Tongue (tissue), 2 donors: ENCODE results near the gene SMTNL2. TPM values are rescaled to one million over a fixed set of nuclear protein-coding genes. Genes with fewer than 3 reads are reported as not detected.
"Not testable (repeated sequence)": the region's sequence is repeated elsewhere in the genome, so short reads cannot be mapped to it uniquely, and the experiment has no call there.

ENCODE experiments used
- DNase-seq: peaks from one replicate; pipeline ENCODE4 v3.0.0-alpha.2; 2015
- total RNA-seq: library from RNA; depleted of rRNA; stranded (reverse); fragments of >200 nt; gene quantifications from one replicate; pipeline ENCODE4 v1.2.3, GENCODE V29; 2014

The SMTNL2 gene
- total RNA-seq, 1 donor from 2014 or later: 174 TPM

DNA sequence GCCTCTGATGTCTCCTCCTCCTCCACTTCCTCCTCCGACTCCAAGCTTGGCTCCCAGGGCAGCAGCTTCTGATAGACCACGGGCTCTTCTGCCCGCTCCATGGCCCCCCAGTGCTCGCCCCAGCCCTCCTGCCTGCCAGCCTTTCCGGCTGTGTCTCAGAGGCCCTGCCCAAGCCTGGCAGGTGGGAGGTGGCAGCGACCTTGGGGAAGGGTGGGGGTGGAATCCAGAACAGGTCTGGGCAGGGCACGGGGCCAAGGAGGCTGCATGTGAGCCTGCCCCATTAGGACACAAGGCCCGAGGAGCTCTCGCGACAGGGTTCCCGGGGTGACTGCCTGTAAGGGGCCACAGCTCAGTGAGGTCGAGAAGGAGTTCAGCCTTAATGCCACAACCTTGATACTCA, 23.9 kb upstream of the SMTNL2 start, which contains the start of gene GGT6:
Gene GGT6, minus strand, starts transcription at position 157 of the 400 bp plus-strand sequence. Its CDS starts 56 bp downstream, at position 101.
- no peak for DNase-seq

DNA sequence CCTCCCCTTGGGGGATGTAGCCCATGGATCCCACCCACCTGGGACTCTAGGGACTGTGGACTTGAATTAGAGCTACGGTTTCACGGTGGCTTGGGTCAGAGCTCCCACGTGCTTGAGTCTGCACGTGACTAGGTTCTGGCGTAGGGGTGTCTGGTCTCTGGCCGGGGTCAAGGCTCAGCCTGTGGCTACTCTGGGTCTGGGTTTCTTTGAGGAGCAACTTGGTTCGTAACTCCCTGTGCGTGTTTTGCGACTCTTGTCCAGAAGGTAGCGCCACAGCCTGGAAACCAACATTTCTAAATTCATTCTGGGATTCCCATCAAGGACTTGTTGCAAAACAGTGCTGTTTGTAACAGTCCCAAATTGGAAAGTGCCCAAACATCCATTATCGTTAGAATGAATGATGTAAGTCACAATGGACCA, 23.5 kb upstream of the SMTNL2 start:
- peak; percentile 57 for DNase-seq

DNA sequence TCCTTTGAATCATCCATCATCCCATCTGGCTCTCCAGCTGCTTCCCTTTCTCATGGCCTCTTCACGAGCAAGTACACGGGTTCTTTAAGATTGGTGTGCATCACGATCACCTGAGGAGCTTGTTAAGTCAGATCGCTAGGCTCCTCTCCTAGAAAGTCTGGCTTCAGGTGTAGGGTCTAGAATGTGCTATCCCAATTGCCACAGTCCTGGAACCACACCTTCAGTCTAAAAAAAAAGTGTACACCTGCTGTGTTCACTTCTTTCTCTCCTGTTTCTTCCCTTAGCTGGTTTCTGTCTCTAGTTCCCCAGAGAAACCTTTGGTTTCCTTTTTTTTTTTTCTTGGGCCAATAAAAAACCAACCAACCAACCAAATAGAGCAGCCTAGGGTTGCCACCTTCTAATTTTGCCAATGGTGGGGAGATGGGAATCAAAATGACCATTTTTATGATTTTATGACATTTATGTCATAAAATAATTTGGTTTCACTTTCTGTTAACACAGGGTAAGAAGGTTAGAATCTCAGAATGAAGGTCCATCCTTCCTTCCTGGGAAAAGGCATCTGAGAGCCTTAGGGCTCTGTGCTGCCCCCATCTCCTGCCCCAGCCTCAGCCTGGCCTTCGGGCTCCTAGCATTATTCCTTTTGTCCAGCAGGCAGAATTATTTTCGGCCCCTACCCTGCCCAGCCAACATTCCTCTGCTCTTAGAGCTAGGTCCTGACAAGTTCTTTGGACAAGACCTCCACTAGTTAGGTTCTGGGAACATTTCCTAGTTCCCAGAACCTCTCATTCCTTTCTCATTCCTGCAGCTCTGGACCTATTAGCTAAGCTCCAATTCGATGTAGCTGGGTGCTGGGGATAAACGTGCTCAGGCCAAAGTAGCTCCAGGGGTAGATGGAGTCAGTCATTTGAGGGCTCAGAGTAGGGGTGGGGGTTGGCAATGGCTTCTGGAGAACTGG, 22.0 kb upstream of the SMTNL2 start:
- no peak for DNase-seq

DNA sequence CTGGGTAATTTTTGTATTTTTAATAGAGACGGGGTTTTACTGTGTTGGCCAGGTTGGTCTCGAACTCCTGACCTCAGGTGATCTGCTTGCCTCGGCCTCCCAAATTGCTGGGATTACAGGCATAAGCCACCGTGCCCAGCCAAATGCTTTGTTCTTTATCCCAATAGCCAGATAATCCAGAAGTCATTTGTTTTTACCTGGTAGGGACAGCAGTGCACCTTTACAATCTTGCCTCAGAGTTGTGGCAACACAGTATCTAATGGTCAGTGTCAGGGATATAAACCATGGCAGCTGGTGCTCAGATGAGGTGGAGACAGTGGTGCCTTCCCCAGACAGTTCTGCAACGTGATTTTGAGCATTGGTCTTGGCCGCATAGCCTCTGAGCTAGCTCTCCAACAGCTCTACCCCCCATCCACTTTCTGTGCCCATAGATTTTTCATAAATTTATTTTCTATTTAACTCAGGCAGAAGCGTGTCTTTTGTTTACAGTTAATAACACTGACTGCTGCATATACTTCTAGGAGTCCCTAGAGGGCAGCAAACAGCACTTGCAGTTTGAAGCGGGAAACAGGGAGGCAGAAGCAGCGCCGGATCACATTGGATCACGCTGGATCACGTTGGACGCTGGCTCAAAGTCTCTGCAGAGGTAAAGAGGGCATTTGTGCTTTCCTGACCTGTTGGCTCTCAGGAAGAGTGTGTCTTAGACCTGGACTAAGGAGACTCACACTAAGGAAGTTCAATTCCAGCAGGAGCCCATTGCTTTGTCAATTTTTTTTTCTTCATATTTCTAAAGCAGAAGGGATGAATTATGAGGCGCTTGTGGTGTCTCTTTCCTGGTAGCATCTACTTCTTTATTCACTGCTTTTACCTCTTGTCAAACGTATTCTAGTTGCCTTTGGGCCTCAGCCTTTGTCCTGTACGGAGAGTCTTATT, 18.9 kb upstream of the SMTNL2 start:
- DNase-seq: peak; percentile 87

DNA sequence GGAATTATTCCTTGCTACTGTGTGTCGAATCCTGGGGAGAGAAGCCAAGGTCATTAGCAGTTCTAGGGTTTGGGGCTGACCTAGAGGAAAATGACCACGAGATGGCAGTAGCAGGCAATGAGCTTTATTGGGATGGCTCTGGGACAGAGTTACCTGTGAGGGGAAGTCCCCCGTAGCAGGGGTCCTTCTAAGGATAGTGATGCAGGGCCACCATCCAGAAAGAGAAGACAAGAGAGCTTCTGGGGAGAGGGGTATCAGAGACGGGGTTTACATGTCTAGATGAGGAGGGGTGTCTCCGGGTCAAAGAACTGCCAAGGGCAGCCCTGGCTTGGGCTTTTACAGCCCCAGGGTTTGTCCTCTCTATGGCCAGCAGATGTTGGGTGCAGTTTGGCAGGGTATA, 17.5 kb upstream of the SMTNL2 start:
- peak; percentile 88 for DNase-seq

DNA sequence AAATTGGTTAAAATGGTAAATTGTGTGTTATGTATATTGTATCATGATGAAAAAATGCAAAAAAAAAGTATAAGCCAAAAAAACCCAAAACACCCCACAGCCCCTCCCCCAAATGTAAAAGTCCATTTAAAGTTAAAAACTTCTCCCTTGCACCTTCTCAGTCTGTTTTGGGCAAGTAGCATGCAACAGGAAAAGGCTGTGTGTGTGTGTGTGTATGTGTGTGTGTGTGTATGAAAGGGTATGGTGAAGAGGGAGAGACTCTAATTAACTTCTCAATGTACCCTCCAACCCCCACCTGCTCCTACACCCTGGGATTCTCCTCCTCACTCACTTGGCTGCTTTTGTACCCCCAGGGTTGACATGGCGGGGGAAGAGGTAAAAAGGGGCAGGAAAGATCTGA, 14.7 kb upstream of the SMTNL2 start:
- no peak for DNase-seq

DNA sequence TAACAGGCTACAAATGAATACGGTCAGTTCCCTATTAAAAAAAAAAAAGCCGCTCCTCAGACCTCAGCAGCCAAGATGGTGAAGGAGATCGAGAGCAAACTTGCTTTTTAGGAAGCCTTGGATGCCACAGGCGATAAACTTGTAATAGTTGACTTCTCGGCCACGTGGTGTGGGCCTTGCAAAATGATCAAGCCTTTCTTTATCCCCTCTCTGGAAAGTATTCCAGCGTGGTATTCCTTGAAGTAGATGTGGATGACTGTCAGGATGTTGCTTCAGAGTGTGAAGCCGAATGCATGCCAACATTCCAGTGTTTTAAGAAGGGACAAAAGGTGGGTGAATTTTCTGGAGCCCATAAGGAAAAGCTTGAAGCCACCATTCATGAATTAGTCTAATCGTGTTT, 12.2 kb upstream of the SMTNL2 start:
- DNase-seq: no peak

DNA sequence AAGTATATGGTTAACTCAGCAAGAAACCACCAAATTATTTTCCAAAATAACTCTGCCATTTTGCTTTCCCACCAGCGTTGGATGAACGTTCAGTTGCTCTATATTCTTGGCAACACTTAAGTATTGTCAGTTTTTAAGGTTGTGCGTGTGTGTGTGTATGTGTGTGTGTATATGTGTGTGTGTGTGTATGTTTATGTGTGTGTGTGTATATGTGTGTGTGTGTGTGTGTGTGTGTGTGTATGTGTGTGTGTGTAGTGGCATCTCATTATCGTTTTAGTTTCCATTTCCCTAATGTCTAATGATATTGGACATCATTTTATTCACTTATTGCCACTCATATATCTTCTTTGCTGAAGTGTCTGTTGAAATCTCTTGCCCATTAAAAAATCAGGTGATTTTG, 11.2 kb upstream of the SMTNL2 start:
- no peak for DNase-seq

DNA sequence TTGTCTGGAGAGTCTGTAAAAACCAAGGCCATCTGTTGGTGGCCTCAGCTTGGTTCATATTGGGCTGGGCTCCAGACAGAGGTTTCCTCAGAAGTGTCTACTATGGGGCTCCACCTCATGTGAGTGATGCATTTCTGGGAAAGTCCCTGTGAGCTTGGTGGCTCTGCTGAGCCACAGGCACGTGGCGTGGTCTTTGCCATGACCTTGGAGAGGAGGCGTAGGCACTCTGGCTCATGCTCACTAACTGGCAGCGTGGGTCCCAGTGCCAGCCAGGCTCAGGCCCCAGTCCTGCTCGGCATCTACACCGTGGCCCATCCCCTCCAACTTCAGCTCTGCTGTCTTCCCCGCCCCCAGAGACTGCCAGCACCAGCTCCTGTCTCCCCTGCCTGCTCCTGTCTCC, 10.7 kb upstream of the SMTNL2 start:
- no peak for DNase-seq

DNA sequence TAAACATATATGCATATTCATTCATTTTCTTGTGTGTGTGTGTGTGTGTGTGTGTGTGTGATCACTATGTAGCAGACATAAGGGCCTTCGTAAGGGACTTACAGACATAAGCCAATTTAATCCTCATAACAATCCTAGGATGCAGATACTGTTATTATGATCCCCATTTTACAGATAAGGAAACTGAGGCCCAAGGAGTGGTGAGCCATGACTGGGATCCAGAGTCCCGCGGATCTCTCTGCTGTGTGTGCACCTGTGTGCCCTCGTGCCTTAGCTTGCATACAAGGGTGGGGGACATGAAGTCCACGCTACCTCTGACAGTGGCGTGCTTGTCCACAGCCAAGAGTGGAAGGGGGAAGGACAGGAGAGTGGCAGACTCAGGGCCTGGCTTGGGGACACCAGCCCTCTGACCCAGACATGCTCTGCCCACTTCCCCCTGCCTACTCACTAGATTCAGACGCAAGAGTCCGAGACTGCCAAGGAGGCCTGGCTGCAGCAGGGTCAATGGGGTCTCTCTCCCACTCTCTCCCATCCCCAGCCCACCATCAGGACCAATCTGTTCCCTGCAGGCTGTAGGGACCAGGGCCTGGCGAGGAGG, 9.8 kb upstream of the SMTNL2 start:
- no peak for DNase-seq

DNA sequence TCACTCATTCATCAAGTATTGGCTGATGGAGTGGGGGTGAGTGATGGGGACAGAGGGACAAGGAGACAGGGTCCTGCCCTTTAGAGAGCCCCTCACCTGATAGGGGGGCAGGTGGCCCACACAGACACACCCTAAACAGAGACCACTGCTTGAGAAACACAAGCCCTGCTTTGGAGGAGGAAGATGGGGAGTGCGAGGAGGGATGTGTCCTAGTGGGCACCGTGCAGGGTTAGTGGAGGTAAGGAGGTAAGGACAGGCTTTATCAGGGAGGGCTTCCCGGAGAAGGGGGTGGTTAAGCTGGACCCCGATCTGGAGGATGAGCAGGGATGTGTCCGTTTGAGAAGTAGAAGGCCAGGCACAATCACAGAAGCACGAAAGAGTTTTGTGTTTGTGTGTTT, 8.2 kb upstream of the SMTNL2 start:
- DNase-seq: no peak

DNA sequence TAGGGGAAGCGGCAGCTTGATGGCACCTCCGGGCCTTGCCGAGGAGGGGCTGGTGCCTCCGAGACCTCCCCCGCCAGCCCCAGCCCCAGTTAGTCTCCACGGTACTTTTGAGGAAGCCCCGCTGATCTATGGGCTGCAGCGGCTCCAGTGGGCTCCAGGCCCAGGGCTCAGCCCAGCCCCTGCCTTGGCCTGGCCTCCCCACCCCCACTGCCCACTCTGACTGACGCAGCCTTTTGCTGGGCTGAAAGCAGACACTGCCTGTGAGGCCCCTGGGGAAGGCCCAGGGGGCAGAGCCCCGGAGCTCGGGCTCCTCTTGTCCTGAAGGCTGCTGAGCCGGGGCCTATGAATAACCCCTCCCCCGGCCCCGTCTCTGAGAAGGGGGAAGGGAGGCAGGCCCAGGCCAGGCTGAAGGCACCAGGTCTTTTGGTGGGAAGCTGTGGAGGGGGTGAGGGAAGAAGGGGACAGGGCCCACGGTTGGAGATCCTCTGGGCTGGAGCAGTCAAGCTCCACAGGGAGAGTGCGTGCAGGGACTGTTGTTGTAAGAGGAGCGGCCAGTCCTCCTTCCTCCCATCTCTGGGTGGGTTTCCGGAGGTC, 7.5 kb upstream of the SMTNL2 start:
- DNase-seq: peak; percentile 82

DNA sequence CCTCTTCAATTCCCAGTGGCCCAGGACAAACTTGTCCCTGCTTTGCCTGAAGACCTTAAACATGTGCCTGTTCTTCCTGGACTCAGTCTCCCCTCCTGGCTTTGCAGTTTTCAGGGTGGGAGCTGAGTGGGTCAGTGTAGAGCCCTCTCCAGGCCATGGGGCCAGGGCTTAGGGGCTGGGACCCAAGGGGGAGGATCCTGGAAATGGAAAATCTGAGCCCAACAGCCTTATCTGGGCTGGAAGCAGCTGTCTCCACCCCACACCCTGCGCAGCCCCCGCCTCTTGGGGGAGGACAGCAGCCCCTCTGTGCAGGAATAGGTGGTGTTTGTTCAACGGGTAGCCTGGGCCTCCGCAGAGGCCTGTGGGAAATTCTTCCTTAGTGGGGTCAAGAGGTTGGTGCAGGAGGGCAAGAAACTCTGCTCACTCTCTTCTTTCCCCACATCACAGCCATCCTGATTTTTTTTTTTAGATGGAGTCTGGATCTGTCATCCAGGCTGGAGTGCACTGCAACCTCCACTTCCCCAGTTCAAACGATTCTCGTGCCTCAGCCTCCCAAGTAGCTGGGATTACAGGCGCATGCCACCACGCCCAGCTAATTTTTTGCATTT, 6.8 kb upstream of the SMTNL2 start:
- no peak for DNase-seq

DNA sequence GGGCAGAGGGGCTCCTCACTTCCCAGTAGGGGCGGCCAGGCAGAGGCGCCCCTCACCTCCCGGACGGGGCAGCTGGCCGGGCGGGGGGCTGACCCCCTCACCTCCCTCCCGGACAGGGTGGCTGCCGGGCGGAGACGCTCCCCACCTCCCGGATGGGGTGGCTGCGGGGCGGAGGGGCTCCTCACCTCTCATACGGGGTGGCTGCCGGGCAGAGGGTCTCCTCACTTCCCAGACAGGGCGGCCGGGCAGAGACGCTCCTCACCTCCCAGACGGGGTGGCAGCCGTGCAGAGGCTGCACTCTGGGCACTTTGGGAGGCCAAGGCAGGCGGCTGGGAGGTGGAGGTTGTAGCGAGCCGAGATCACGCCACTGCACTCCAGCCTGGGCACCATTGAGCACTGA, 6.0 kb upstream of the SMTNL2 start:
- DNase-seq: not testable (repeated sequence)

DNA sequence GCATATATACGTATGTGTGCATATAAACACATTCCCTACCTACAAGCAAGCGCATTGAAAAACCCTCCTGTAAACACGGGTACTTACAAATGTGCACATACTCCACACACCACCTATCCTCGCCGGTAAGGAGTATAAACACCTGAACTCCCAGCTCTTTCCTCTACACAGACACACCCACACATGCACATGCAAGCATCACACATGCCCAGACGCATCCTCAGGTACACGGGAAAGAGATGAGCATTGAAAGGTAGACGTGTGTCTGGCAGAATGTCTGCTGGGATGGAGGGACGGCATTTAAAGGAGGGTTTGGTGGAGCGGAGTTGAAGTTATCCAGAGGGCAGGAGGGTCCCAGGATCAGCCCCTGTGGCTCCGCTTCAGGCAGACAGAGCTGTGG, 4.7 kb upstream of the SMTNL2 start:
- DNase-seq: no peak

DNA sequence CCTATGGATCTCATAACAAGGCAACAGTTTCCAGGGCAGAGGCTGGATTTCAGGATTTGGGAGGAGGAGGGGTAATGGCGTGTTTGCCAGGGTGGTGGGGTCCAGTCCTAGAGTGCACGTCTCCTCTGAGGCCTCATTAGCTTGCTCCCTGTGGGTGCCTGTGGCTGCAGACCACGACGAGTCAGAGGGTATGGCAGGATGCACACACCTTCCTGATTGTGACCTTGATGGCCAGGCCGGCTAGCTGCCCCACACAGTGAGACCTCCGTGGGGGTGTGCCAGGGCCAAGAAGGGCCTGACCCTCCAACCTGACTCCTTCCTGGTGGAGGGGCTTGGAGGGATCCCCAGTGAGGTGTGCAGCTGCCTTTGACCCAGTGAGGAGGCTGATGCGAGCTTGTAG, 4.0 kb upstream of the SMTNL2 start:
- DNase-seq: no peak

DNA sequence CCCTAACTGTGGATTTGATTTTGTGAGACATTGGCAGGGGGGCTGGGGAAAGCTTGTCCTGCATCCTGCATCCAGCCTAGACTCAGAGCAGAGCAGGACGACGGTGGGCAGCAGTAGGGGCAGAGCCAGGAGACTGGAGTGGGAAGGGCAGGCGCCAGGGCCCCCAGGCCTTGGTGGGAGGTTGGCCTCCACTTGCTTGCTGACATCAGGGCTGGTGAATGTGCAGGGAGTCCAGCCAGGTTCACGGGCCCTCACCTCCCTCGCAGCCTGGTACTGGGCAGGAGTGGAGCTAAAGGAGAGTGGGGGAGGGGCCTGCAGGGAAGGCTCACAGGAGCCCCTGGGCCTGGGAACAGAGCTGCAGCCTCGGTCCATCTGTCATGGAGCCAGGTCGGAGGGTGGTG, 2.2 kb upstream of the SMTNL2 start:
- no peak for DNase-seq

DNA sequence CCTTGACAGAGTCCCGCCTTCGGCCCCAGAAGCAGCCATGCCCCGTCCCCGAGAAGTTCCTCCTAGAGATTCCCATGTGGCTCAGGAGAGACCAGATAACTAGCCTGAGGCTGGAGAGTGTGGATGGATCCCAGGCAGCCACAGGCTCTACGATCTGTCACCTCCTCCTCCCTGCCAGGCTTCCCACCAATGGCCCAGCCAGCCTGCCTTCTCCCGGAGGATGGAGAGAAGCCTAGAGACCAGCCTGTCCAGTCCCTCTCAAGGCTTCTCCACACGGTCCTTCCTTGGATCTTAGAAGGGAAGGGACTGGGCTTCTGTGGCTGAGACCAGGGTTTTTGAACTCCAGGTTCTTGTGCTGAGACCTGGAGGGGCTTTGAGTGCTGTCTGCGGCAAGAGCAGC, 1.6 kb upstream of the SMTNL2 start:
- DNase-seq: no peak

DNA sequence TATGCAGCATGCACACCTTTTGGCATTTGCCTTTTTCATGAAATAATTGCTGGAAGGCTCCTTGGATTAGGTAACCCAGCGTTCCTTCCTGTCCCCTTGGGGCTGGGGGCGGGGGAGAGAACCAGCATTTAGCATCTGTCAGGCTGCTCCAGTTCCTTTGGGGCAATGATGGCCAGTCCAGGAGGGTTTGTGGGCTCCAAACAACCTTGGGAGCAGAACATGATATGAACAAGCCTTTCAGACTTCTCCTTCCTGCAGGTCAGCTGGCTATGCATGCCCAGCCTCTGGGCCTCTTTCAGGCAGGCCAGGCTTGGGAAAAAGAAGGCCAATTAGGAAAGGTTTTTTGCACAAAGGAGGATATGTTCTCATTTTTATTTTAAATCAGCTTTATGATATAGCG, 1.1 kb upstream of the SMTNL2 start:
- no peak for DNase-seq

DNA sequence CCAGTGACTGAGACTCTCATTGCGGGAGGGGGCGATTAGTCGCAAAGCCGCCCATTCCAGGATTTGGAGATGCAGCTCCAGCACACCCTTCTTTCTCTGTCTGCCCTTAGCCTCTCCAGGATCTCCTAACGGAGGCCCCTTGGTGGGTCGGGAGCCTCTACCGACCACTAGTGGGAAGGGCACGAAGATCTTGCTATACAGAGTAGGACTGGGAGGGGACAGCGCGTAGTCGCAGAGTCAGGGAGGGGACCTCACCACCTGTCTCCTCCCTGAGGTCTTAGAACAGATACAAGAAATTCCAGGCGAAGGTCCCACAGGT, 588 bp upstream of the SMTNL2 start:
- peak; percentile 81 for DNase-seq

DNA sequence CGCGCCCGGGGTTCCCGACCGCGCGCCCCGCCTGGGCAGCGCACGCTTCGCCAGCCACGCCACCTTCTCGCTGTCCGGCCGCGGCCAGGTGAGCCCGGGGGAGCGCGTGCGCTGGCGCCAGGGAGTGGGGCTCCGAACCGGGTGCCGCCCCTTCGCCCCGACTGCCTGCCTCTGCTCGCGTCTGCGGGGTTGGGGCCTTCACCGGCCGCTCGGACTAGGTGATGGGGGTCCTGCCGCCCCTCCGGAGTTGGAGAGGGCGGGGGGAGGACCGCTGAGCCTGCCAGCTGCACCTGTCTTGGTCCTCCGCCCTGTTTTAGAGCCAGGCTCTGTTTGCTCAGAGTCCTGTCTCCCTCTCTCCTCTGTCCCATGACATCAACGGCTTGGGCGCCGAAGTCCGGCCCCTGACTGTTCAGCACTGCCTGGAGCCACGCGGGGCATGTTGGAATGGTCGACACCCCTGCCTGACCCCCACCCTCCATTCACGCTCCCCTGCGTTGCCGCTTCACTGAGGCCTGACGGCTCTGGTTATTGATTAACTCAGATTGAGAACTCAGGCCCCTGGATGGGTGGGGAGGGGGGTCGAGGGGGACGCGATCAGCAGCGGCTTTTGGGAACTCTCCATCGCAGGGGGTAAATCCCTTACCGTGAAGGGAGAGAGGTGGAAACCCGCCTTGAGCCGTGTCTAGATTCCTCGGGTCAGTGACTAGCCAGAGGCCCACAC, 748 bp downstream of the SMTNL2 start:
- DNase-seq: no peak
